Measurements from ENCODE around the gene CACYBP.
"Not testable (repeated sequence)": the region's sequence is repeated elsewhere in the genome, so short reads cannot be mapped to it uniquely, and the experiment has no call there.

CACYBP gene

GRCh38 chr1:175005085-175005783 lies 5.5 kb downstream of the CACYBP start:
- no peak for DNase-seq (ENCODE audit: extremely low read depth in 1 of 2, low read depth in 1 of 2)

- DNase-seq (ENCODE audit: extremely low read depth in 1 of 2, low read depth in 1 of 2): no peak
Measured at GRCh38 chr1:175009532-175009931, 9.8 kb downstream of the CACYBP start.

GRCh38 chr1:175013445-175013844 lies 13.7 kb downstream of the CACYBP start:
- DNase-seq (ENCODE audit: extremely low read depth in 1 of 2, low read depth in 1 of 2): no peak

GRCh38 chr1:175015243-175015642 lies 15.5 kb downstream of the CACYBP start:
- DNase-seq (ENCODE audit: extremely low read depth in 1 of 2, low read depth in 1 of 2): no peak

GRCh38 chr1:175019524-175019923 lies 19.8 kb downstream of the CACYBP start:
- DNase-seq (ENCODE audit: extremely low read depth in 1 of 2, low read depth in 1 of 2): no peak

- peak; percentile 93 to 96 for DNase-seq (ENCODE audit: extremely low read depth in 1 of 2, low read depth in 1 of 2)
Measured at GRCh38 chr1:175023043-175023921, 23.5 kb downstream of the CACYBP start, which contains the start of gene MRPS14. Gene MRPS14, minus strand, starts transcription at chr1:175023425. Its CDS starts 17 bp downstream, at chr1:175023408.

- DNase-seq (ENCODE audit: extremely low read depth in 1 of 2, low read depth in 1 of 2): not testable (repeated sequence)
Measured at GRCh38 chr1:175023922-175024242, 24.1 kb downstream of the CACYBP start.

- DNase-seq (ENCODE audit: extremely low read depth in 1 of 2, low read depth in 1 of 2): no peak
Measured at GRCh38 chr1:175024773-175025172, 25.0 kb downstream of the CACYBP start.

- DNase-seq (ENCODE audit: extremely low read depth in 1 of 2, low read depth in 1 of 2): no peak
Measured at GRCh38 chr1:175033953-175034352, 34.2 kb downstream of the CACYBP start.

- no peak for DNase-seq (ENCODE audit: extremely low read depth in 1 of 2, low read depth in 1 of 2)
Measured at GRCh38 chr1:175034775-175035174, 35.0 kb downstream of the CACYBP start.

- DNase-seq (ENCODE audit: extremely low read depth in 1 of 2, low read depth in 1 of 2): no peak
Measured at GRCh38 chr1:175035865-175036264, 36.1 kb downstream of the CACYBP start.

- DNase-seq (ENCODE audit: extremely low read depth in 1 of 2, low read depth in 1 of 2): no peak
Measured at GRCh38 chr1:175036476-175036875, 36.7 kb downstream of the CACYBP start.

- no peak for DNase-seq (ENCODE audit: extremely low read depth in 1 of 2, low read depth in 1 of 2)
Measured at GRCh38 chr1:175037416-175037815, 37.7 kb downstream of the CACYBP start.

- DNase-seq (ENCODE audit: extremely low read depth in 1 of 2, low read depth in 1 of 2): no peak
Measured at GRCh38 chr1:175040324-175040879, 40.7 kb downstream of the CACYBP start.

GRCh38 chr1:175042650-175043049 lies 42.9 kb downstream of the CACYBP start:
- no peak for DNase-seq (ENCODE audit: extremely low read depth in 1 of 2, low read depth in 1 of 2)

GRCh38 chr1:175043824-175044223 lies 44.1 kb downstream of the CACYBP start:
- no peak for DNase-seq (ENCODE audit: extremely low read depth in 1 of 2, low read depth in 1 of 2)

- DNase-seq (ENCODE audit: extremely low read depth in 1 of 2, low read depth in 1 of 2): not testable (repeated sequence)
Measured at GRCh38 chr1:175044591-175044990, 44.8 kb downstream of the CACYBP start.

- no peak for DNase-seq (ENCODE audit: extremely low read depth in 1 of 2, low read depth in 1 of 2)
Measured at GRCh38 chr1:175045097-175045496, 45.4 kb downstream of the CACYBP start.

GRCh38 chr1:175045519-175045918 lies 45.8 kb downstream of the CACYBP start:
- no peak for DNase-seq (ENCODE audit: extremely low read depth in 1 of 2, low read depth in 1 of 2)

- DNase-seq (ENCODE audit: extremely low read depth in 1 of 2, low read depth in 1 of 2): no peak
Measured at GRCh38 chr1:175050992-175051391, 51.2 kb downstream of the CACYBP start.

GRCh38 chr1:175054736-175055135 lies 55.0 kb downstream of the CACYBP start:
- no peak for DNase-seq (ENCODE audit: extremely low read depth in 1 of 2, low read depth in 1 of 2)

Measured in activated CD8-positive, alpha-beta memory T cell treated with anti-CD3 and anti-CD28 coated beads for 1 hour (primary cell).